Fibroblast of peridontal ligament (primary cell): ENCODE data around the gene ANKRD13A.

Experiments used
- DNase-seq: peaks from one replicate; pipeline ENCODE4 v3.0.0-alpha.2; 2010; ENCODE audit errors: extremely low read depth

Gene ANKRD13A

DNA sequence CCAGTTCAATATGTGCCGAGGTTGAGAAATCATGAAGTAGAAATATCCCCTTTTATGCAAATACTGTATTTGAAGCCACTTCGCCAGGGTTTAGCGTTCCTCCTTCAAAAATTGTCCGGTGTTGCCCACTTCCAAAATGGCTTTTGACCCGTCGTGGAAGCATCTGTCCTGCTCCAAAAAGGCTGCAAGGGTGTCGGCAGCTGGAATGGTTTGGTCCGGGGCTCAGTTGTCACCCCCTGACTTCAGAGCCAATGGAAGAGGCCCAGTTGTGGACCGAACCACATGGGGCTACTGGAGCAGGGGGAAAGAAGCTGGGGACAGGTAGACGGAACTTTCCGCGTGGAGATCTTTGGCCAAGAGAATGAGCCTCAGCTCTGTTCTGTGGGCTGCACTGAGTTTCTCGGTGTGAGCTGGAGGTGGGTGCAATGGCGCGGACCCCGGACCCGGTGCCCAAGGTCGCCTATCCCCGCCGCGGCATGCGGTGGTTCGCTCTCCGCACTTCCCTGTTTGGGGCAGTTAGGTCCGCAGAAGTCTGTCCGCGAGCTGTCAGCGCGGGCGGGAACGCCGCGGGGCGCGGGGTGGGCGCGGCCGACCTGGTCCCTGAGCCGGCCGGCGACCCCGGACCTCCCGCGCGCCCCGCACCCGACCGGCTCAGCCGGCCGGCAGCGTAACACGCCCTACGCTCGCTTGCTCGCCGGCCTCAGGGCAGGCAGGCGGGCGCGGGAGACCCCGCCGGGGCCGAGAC lies at the start of gene ANKRD13A:
Gene ANKRD13A, plus strand, starts transcription at position 527 of the 745 bp plus-strand sequence. CDS start 259 bp downstream, outside the sequence.
- DNase-seq: peak; percentile 97

DNA sequence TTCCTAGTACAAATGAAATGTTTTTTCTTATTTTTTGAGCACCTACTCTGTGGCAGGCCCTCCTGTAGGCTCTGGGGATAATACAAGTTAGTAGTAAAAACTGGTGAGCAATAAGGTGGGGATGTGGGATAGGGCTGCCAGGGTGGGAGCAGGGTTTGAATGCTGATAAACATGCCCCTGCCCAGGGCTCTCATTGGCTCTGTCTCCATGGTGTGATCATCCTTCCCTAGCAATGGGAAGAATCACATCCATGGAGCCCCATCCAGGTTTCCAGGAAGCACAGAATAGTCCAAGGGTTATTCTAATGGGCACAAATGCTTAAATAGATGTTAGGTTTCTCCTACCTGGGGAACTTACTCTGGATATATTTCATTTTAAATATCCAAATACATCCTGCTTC lies 48.6 kb upstream of the ANKRD13A start:
- DNase-seq: no peak

- DNase-seq: peak; percentile 96
Observed at GRCh38 chr12:109951136-109951535, 48.1 kb upstream of the ANKRD13A start.

DNA sequence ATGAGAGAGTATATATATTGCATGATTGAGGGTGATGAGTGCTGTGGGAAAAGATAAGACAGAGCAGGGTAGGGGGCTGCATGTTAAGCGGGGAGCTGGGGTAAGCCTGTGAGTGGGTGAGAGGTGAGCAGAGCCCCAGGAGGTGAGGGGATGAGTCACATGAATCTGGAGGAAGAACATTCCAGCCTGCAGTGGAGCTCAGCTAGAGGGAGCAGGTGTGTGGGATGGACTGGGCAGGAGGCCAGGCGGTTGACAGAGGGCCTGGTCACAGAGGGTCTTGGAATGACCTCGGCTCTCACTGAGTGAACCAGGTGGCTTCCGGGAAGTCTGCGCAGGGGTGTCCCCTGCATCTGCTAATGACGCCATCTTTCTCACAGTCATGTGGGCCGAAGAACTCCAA lies 47.5 kb upstream of the ANKRD13A start:
- DNase-seq: no peak

DNA sequence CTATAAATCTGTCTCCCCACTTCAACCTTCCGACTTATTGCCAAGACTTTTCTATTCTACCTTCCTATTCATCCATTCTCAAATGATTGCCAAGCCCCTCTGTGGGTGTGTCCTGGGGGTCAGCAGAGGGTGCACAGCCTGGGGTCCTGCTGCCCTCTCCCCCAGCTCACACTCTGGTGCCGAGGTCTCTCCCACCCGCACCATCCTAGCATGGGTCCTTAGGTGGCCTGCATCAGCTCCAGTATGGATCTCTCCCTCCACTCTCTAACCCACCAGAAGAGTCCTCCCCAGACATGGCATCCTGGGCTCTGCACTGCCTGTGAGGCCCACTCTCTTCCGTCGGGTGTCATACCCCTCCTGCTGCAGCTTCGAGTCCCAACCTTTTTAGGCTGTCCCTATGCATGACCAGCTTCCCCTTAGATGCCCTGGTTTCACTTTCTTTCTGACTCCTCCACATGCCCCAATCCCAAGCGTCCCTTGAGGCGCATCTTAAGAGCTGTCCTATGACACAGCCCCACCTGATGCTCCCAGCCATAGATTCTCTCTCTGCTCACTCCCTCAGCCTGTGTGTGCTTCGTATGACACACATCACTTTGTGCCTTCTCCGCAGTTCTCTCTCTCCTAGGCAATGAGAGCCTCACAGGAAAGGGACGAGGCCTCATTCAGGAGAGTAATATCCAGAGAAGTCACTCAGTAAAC lies 46.9 kb upstream of the ANKRD13A start:
- no peak for DNase-seq

DNA sequence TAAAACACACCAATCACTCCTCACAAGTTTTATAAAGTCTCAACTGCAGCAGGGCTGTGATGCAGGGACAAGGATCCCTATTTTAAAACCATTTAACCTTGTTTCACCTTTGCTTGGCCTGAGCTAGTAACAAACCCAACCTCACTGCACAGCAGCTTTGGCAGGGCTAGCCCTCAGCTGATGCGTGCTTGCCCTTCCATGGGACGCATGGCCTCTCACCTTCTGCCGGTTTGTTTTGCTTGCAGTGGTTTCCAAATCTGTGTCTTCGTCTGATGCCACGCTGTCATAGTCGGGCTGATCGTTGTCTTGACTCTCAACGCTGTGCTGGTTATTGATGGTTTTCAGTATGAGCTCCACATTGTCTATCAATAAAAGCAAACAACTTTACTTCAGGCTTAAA lies 46.4 kb upstream of the ANKRD13A start:
- no peak for DNase-seq

GRCh38 chr12:109953656-109954055 lies 45.6 kb upstream of the ANKRD13A start:
- DNase-seq: no peak

- DNase-seq: no peak
Observed at GRCh38 chr12:109958374-109958773, 40.9 kb upstream of the ANKRD13A start.

DNA sequence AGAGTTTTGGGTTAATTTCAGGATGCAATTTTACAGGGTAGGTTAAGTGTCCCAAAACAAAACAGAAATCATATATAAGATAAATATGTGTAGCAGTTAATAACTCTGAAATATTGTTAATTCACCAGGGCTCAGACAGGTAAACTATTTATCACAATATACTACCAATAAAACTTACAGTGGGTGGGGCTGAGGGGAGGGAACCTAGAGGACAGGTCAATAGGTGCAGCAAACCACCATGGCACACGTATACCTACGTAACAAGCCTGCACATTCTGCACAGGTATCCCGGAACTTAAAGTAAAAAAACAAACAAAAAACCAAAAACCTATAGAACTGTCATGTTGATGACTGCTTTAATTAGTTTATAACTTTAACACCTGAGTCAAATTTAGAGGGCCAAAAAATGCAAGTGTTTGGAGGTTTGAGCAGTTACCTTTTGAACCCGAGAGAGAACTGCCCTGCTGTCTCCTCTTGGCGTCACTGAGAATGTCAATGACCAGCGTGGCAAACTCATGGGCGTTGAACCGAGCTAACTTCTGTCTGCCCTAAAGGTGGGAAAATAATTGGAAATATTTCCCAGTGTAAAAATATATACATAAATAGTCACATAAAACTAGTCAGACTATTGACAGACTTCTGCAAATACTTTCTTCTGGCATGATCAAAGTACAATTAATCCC lies 39.7 kb upstream of the ANKRD13A start:
- DNase-seq: no peak

DNA sequence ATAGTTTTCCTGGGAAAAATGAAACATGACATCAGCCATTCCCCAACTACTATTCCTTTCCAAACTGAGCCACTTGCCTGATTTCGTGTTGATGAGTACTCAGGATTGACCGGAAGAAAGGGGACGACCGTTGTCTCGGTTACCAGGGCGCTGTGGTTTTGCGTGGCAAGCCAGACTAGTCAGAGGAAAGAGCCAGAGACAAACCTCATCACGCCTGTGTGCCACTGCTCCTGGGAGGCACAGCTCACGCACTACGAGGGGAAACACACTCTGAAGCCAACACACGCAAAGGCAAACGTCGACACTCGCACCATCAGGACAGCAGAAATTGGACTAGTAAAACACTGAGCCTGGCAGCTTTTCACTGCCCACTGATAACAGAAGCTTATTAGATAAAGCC lies 38.0 kb upstream of the ANKRD13A start:
- no peak for DNase-seq

- no peak for DNase-seq
Observed at GRCh38 chr12:109961612-109962011, 37.6 kb upstream of the ANKRD13A start.

GRCh38 chr12:109962398-109962797 lies 36.8 kb upstream of the ANKRD13A start:
- DNase-seq: peak; percentile 28

DNA sequence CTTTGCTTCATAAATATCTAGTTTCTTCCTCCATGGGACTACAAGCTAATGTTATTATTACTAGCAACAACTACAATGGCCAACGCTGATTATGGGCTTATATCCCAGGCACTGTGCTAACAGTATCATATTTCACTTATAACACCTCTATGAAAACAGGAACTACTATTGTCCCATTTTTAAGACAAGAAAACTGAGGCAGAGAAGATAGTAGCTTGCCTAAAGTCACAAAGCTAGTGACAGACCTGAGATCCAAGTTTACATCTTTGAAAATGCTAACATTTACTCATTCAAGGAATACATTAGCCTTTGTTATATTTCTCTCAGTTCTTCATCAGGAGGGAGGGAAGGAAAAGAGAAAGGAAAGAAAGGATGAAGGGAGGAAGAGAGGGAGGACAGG lies 35.9 kb upstream of the ANKRD13A start:
- no peak for DNase-seq

DNA sequence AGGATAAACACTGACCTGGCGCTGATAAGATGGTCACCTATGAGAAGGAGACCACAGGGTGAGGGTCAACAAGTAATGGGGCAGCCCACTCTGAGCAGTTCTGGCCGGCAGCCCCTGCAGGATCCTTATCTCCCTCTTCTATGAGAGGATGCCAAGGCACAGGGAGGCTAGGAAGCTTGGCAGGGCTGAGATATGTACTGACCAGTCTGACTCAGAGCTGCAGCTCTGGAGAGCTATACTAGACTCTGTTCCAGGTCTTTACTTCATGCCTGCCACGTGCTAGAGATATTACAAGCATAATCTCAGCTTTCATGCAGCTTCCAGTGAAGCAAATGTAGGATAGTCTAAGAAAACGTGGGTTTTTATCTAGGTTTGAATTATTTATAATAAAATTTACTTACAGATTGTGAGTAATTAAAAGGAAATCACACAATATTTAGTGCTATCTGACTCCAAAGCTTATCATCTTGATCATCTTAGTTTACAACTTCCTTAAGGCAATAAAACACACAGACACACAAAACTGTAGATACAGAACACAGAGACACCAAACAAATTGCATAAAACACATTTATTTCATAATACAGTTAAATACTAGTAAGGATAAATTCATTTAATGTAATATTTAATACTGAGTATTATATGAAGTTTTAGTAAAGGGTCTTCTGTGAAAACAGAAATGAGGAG lies 35.3 kb upstream of the ANKRD13A start:
- DNase-seq: peak; percentile 78

DNA sequence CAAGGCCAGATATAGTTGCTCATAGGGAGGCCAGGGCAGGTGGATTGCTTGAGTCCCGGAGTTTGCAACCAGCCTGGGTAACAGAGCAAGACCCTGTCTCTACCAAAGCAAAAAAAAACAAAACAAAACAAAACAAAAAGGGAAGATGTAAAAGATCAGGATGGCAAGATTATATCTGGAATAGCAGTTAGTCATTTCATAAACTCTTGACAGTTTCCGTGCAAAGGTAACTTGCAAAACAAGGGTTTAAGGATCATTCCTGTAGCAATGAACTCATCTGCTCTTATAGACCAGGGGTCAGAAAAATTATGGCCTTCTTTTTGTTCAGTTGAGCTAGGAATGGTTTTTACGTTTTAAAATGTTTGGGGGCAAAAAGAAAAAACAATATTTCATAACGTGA lies 32.7 kb upstream of the ANKRD13A start:
- DNase-seq: no peak

DNA sequence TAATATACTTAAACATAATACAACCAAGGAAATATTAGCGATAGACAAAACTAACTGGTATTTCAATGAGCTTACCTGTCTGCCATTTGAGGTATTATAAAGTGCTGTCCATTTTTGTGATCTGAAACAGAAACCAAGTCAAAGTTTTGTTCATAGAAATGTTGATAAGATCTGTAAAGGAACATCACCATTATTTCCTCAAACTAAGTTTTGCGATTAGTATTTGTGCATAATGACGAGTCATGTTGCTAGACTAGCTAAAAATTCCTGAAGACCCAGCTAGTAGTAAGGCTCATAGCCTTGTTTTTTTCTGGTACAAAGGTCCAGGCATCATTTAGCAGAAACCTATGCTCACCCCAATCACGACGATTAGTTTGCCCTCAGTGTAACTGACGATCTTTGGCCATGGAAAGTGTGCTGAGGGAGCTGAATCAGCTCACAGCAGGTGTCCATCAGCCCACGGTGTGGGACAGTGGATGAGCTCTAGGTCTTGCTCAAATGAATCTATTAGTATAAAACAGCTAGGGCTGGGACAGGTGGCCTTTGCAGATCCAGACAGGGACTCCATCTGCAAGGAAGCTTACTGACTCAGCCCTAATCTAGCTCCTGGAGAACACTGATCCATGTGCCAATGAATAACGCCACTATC lies 31.7 kb upstream of the ANKRD13A start:
- DNase-seq: no peak

DNA sequence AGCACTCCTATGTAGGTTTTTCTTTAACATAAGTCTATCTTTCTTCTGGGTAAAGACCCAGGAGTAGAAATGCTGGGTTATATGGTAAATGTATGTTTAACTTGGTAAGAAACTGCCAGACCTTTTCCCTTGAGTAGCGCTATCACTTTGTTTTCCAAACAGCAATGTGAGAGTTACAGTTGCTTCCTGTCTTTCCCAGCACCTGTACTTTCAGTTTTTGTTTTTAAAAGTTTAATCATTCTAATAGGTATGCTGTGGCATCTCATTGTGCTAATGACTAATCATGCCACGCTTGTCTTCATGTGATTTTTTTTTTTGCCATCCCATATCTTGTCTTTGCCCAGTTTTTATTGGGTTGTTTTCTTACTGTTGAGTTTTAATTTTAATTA lies 31.2 kb upstream of the ANKRD13A start:
- DNase-seq: no peak

- DNase-seq: no peak
Observed at GRCh38 chr12:109968801-109969200, 30.4 kb upstream of the ANKRD13A start.

- DNase-seq: no peak
Observed at GRCh38 chr12:109972821-109973220, 26.4 kb upstream of the ANKRD13A start.

DNA sequence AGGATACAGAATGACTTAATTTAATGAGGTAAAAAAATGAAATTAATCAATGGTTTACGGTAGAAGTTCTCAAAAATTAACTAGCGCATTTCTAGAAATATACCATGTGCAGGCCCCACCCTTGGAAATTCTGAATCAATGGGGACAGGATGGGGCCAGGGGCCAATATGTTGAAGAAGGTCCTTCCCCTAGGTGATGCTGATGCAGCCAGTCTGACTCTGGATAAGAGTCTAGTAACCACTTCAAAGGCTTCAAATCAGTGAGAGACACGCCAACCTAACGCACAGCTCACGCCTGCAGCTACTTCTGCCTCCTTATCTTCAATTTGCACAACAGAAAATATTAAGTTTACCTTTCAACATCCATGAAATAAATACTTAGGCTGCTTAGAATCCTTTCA lies 17.9 kb upstream of the ANKRD13A start:
- no peak for DNase-seq

GRCh38 chr12:109982210-109982609 lies 17.0 kb upstream of the ANKRD13A start:
- DNase-seq: peak; percentile 91
